Nephron progenitor cell (in vitro differentiated cells): Measurements from ENCODE around the gene PRKCE.

ENCODE experiments used
- DNase-seq: peaks from one replicate; pipeline ENCODE4 v3.0.0; 2021
- H3K27ac Mint-ChIP-seq: 2 replicates; pipeline ENCODE4 v1.8.0; 2021; ENCODE audit warnings: mild to moderate bottlenecking, moderate library complexity, mixed read lengths
- H3K27me3 Mint-ChIP-seq: 2 replicates; pipeline ENCODE4 v1.8.0; 2021; ENCODE audit warnings: mild to moderate bottlenecking, low read depth, mixed read lengths; ENCODE audit not compliant: poor library complexity
- H3K36me3 Mint-ChIP-seq: 2 replicates; pipeline ENCODE4 v1.8.0; 2021; ENCODE audit warnings: low read depth, mixed read lengths
- H3K4me1 Mint-ChIP-seq: 2 replicates; pipeline ENCODE4 v1.8.0; 2021; ENCODE audit warnings: mixed read lengths
- H3K4me3 Mint-ChIP-seq: 2 replicates; pipeline ENCODE4 v1.8.0; 2021; ENCODE audit warnings: mild to moderate bottlenecking, moderate library complexity, mixed read lengths
- H3K9me3 Mint-ChIP-seq: 2 replicates; pipeline ENCODE4 v1.8.0; 2021; ENCODE audit warnings: mild to moderate bottlenecking, moderate library complexity, mixed read lengths
- TF ChIP-seq, protein P1 (sequence below): fragments of 200-600 bp; sonication (generic); IDR thresholded peaks from 2 replicates; pipeline ENCODE4 v1.5.0; 2021; ENCODE audit warnings: antibody characterized with exemption

Gene PRKCE

DNA sequence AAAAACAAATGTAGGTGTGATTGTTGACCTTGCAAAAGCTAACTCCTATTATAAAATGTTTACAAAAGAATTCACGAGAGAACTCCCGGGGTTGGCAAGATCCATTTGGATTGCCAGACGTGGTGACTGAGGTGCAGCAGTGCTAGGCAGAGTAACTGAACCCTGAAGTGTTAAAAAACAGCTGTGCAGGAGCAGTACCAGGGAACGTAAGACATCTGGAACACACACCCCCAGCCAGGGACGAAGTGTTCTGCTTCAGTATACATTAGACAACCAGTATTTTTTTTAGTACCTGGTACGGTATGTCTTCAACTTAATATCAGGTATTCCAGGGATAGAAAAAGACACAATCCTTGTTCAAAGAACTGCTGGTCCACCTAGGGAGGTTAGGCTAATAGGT lies 373.6 kb downstream of the PRKCE start:
- Mint-ChIP-seq H3K4me1 (peaks cover 4% of the 10 kb centered on the region), H3K27me3 (peaks cover 8% of the 10 kb centered on the region), H3K4me3 (no peak overlapping the region), H3K36me3 (peaks cover 8% of the 10 kb centered on the region), H3K9me3 (peaks cover 16% of the 10 kb centered on the region), H3K27ac (peak overlapping the region; percentile 21)
- DNase-seq = no peak
- TF ChIP-seq, protein P1, sequence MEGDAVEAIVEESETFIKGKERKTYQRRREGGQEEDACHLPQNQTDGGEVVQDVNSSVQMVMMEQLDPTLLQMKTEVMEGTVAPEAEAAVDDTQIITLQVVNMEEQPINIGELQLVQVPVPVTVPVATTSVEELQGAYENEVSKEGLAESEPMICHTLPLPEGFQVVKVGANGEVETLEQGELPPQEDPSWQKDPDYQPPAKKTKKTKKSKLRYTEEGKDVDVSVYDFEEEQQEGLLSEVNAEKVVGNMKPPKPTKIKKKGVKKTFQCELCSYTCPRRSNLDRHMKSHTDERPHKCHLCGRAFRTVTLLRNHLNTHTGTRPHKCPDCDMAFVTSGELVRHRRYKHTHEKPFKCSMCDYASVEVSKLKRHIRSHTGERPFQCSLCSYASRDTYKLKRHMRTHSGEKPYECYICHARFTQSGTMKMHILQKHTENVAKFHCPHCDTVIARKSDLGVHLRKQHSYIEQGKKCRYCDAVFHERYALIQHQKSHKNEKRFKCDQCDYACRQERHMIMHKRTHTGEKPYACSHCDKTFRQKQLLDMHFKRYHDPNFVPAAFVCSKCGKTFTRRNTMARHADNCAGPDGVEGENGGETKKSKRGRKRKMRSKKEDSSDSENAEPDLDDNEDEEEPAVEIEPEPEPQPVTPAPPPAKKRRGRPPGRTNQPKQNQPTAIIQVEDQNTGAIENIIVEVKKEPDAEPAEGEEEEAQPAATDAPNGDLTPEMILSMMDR = no peak

DNA sequence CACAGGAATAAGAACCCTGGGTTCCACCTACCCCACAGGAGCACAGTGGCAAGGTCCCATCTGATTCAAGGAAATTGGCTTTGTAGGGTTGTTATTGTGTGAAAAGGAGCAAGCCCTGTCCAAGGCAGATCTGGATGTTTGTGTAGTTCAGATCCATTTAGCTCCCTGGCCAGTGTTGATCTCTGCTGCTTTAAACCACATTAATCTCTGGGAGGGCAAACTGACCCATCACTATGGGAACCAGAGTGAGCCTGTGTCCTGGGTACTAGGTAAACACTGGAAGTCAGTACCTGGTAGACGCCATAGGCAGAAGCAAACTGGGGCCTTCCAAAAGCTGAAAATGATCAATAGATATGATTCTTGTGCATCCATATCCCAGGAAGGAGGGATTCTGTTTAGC lies 374.2 kb downstream of the PRKCE start:
- peaks cover 4% of the 10 kb centered on the region for H3K36me3 Mint-ChIP-seq
- peaks cover 13% of the 10 kb centered on the region for H3K27me3 Mint-ChIP-seq
- TF ChIP-seq, protein P1 = no peak
- peaks cover 11% of the 10 kb centered on the region for H3K9me3 Mint-ChIP-seq
- no peak overlapping the region for H3K27ac Mint-ChIP-seq
- no peak for DNase-seq
- peaks cover 4% of the 10 kb centered on the region for H3K4me1 Mint-ChIP-seq
- no peak overlapping the region for H3K4me3 Mint-ChIP-seq

DNA sequence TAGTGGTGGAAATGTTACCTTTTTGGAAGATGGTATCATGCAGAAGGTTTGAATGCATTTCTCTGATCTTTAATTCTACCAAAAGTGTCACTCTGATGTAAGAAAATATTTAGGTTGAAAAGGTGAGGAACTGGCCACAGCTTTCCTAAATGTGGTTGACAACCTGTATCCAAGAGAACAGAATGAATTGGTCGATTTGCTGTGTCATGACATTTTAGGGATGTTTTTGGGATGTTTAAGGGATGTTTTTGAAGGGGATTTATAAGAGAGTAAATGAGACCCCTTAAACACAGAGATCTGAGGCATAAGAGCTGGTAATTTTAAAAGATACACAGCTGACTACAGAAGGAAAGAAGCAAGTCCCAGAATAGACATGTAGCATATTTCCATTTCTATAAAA lies 375.0 kb downstream of the PRKCE start:
- no peak overlapping the region for H3K4me3 Mint-ChIP-seq

DNA sequence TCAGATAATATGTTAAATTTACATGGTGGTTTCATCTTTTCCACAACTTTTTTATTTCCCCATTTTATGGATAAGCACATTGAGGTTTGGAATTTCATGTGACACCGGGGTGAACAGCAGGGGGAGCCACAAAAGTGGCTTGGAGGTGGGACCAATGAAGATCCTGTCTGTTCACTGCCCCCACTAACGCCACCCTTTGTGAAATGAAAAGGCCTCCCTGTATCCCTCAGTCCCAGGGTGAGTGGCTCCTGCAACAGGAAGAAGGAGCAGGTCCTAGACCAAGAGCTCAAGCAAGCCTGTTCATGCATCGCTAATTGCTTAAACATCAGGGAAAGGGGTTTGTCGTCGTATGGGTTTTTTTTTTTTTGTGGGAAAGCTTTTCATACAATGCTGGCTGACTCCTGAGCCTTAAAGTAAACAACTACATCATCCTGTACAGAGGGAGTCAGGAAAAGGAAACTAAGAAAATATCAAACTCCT lies 377.9 kb downstream of the PRKCE start:
- TF ChIP-seq, protein P1 = no peak
- Mint-ChIP-seq H3K9me3 (no peaks in the 10 kb centered on the region), H3K27ac (no peak overlapping the region), H3K4me3 (no peak overlapping the region), H3K4me1 (peaks cover 4% of the 10 kb centered on the region), H3K36me3 (no peaks in the 10 kb centered on the region), H3K27me3 (peaks cover 12% of the 10 kb centered on the region)
- DNase-seq = no peak

More for the DNA sequence above, 375.0 kb downstream of the PRKCE start:
- TF ChIP-seq, protein P1 = no peak
- Mint-ChIP-seq H3K27me3 (peaks cover 13% of the 10 kb centered on the region), H3K27ac (no peak overlapping the region), H3K4me1 (peaks cover 4% of the 10 kb centered on the region), H3K36me3 (no peaks in the 10 kb centered on the region), H3K9me3 (peaks cover 5% of the 10 kb centered on the region)
- no peak for DNase-seq

DNA sequence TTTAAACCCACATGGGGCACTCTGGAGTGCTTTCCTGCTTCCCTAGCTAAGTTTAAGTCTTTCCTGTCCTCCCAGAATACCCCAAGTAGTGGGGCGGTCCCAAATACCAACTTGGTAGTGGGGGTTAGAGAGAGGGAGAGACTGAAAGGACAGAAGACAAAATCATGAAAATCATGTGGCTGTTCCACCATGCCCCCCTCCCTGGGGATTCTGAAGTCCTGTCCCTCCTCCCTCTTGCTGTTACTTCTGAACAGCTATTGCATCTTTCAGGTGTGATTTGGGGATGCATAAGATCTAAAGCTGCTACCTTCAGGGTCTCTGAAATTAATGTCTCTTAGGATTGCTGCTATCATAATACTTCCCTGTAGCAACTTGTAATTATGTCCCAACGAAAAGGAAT lies 378.9 kb downstream of the PRKCE start:
- Mint-ChIP-seq H3K27ac (no peak overlapping the region), H3K27me3 (peaks cover 13% of the 10 kb centered on the region), H3K36me3 (no peaks in the 10 kb centered on the region), H3K4me3 (no peak overlapping the region), H3K4me1 (peaks cover 4% of the 10 kb centered on the region), H3K9me3 (no peaks in the 10 kb centered on the region)
- no peak for DNase-seq
- TF ChIP-seq, protein P1 = no peak

DNA sequence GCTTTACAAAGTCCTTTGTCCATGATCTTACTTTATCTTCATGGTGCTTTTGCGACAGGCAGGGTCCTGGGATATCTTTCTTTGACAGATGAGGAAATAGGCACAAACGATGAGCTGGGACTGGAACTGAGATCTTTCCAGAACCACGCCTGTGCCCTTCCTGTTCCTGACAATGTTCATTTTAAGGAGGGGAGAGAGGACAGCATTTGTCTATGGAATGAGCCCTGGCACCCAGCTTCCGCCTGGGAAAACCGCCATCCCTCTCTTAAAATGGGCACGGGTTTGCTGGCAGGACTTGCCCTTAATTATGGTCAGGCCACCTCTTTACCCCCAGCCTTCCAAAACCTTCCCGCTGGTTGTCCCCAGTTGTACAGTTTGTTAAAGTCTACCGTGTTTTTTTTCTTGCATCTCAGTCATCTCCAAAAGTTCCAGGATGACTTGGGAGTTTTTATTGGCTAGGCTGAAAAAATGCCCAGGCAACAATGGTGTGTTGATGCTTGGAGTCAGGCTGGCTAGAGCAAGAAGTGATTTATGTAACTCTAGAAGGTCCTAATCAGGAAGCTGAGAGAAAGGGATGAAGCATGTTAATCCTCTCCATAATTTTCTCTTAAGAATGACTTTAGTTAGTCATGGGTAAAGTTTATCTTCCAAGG lies 380.8 kb downstream of the PRKCE start:
- Mint-ChIP-seq H3K4me3 (no peak overlapping the region), H3K36me3 (no peaks in the 10 kb centered on the region), H3K9me3 (no peaks in the 10 kb centered on the region), H3K4me1 (no peaks in the 10 kb centered on the region), H3K27ac (no peak overlapping the region), H3K27me3 (peaks cover 8% of the 10 kb centered on the region)
- TF ChIP-seq, protein P1 = no peak
- DNase-seq = no peak
